Colonic mucosa (tissue), 4 donors: ENCODE results near the gene SCMH1. TPM values are rescaled to one million over a fixed set of nuclear protein-coding genes. Genes with fewer than 3 reads are reported as not detected.

Source experiments
- DNase-seq: peaks from one replicate; pipeline ENCODE4 v3.0.0-alpha.2; 2020
- H3K27ac ChIP-seq: fragments of 200-600 bp; one replicate; pipeline ENCODE4 v1.8.0; 2021
- H3K27me3 ChIP-seq: fragments of 200-600 bp; one replicate; pipeline ENCODE4 v1.8.0; 2021
- H3K36me3 ChIP-seq: fragments of 200-600 bp; one replicate; pipeline ENCODE4 v1.8.0; 2021
- H3K4me1 ChIP-seq: fragments of 200-600 bp; one replicate; pipeline ENCODE4 v1.8.0; 2021; ENCODE audit warnings: mild to moderate bottlenecking
- H3K4me3 ChIP-seq: fragments of 200-600 bp; one replicate; pipeline ENCODE4 v1.8.0; 2021
- H3K9ac ChIP-seq, 2 donors: one replicate each; pipeline ENCODE4 v1.7.0; 2013; ENCODE audit warnings: control low read depth in 2 of 2, low read depth in 2 of 2, low read length in 2 of 2
- H3K9me3 ChIP-seq: fragments of 200-600 bp; one replicate; pipeline ENCODE4 v1.8.0; 2021
- intact Hi-C: fragments of 100-400 bp; cut with DNase I; formaldehyde crosslinking; loops from one replicate; pipeline ENCODE4 v1.14.1; 2022
- total RNA-seq, 2 donors: library from RNA; stranded (reverse); fragmentation: NEBNext Ultra II Directional in 1 of 2; extraction: Animal tissue kit (Norgen Biotek cat#: 25700) in 1 of 2; gene quantifications; one replicate each; pipeline ENCODE4 v1.2.1, GENCODE V29; 2021
- TF ChIP-seq, protein P1 (sequence below): fragments of 200-600 bp; IDR thresholded peaks from one replicate; pipeline ENCODE4 v1.8.0; 2022; ENCODE audit warnings: antibody characterized with exemption, mild to moderate bottlenecking
- donor health status: healthy.
- donor health status: DM: no; HTN: no; CAD: no.
- donor health status: DM: no; HTN: no; CAD: no.

Gene SCMH1
- total RNA-seq, 2 donors from 2014 or later: 26.3 to 32.7 TPM

DNA sequence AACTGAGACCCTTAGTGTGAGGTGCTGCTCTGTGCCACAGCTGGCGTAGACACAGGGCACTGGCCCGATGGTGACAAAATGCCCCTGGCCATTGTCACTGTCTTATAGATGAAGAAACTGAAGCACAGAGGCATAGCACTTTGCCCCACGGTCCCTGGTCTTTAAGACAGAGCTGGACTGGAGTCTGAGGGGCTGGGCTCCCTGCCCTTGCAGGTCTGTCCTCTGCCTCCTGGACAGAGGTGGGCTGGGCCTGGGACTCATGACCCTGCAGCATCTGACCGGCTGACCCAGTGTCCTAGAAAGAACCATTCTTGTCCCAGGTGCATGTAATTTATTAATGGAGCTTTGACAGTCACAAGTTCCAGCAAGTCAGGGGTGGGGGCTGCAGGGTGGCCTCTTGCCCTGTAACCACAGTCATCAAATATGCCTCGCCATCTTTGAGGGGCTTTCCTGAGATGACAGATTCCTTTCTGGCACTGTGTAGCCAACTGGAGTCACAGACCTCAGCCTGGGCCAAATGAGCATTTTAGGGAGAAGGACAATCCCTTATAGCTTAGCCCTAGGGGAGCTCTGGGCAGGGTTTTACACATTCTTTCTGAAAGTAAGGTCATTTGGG lies 226.7 kb downstream of the SCMH1 start:
- TF ChIP-seq, protein P1, sequence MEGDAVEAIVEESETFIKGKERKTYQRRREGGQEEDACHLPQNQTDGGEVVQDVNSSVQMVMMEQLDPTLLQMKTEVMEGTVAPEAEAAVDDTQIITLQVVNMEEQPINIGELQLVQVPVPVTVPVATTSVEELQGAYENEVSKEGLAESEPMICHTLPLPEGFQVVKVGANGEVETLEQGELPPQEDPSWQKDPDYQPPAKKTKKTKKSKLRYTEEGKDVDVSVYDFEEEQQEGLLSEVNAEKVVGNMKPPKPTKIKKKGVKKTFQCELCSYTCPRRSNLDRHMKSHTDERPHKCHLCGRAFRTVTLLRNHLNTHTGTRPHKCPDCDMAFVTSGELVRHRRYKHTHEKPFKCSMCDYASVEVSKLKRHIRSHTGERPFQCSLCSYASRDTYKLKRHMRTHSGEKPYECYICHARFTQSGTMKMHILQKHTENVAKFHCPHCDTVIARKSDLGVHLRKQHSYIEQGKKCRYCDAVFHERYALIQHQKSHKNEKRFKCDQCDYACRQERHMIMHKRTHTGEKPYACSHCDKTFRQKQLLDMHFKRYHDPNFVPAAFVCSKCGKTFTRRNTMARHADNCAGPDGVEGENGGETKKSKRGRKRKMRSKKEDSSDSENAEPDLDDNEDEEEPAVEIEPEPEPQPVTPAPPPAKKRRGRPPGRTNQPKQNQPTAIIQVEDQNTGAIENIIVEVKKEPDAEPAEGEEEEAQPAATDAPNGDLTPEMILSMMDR: no peak
- no peaks in the 10 kb centered on the region for H3K4me1 ChIP-seq
- no peak overlapping the region for H3K4me3 ChIP-seq
- H3K27ac ChIP-seq: no peak overlapping the region
- H3K36me3 ChIP-seq: peaks cover 4% of the 10 kb centered on the region
- no peak overlapping the region for H3K9ac ChIP-seq
- intact Hi-C loops: no loop called here
- H3K9me3 ChIP-seq: no peaks in the 10 kb centered on the region
- DNase-seq: no peak
- no peaks in the 10 kb centered on the region for H3K27me3 ChIP-seq

DNA sequence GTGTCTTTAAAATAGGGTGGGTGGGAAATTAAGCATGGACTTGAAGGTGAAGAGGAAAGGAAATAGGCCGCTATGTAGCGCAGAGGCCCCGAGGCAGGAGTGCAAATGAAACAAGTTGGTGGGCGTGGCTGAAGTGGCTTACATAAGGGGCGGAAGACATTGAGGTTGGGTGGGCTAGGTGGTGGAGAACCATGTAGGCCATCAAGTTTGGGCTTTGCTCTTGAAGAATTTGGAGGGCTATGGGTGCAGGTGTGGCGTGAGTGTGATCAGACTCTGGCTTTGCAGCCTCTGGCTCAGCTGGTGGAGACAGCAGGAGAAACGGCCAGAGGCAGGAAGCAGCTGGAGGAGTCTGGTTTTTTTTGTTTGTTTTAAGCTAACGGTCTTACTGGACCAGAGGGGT lies 227.2 kb downstream of the SCMH1 start:
- Histone ChIP-seq H3K9ac (no peak overlapping the region), H3K27ac (no peak overlapping the region), H3K36me3 (peaks cover 4% of the 10 kb centered on the region), H3K4me3 (no peak overlapping the region), H3K27me3 (no peaks in the 10 kb centered on the region), H3K9me3 (no peaks in the 10 kb centered on the region), H3K4me1 (no peaks in the 10 kb centered on the region)
- DNase-seq: no peak
- intact Hi-C loops: no loop called here
- TF ChIP-seq, protein P1: no peak

DNA sequence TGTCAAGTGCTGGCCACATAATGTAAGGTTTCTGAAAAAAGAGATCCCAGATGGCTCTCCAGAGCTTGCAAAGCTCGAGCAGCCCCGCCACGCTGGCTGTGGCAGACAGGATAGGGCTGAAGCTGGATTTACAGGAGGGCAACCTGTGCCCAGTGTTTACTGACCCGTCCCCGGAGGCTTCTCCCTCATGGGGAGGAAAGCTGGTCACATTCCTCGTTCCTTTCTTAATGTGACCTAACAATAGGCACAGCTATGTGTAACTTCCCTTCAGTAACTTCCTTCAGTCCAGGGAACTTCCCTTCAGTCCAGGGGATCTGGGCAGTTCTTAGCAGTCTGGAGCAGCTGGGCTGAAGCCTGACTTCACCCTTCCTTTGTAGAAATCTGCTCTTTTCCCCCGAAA lies 228.3 kb downstream of the SCMH1 start:
- Histone ChIP-seq H3K27me3 (no peaks in the 10 kb centered on the region), H3K27ac (no peak overlapping the region), H3K9me3 (no peaks in the 10 kb centered on the region), H3K4me1 (no peaks in the 10 kb centered on the region), H3K9ac (no peak overlapping the region), H3K4me3 (no peak overlapping the region), H3K36me3 (peaks cover 4% of the 10 kb centered on the region)
- TF ChIP-seq, protein P1: no peak
- DNase-seq: no peak
- intact Hi-C loops: no loop called here

DNA sequence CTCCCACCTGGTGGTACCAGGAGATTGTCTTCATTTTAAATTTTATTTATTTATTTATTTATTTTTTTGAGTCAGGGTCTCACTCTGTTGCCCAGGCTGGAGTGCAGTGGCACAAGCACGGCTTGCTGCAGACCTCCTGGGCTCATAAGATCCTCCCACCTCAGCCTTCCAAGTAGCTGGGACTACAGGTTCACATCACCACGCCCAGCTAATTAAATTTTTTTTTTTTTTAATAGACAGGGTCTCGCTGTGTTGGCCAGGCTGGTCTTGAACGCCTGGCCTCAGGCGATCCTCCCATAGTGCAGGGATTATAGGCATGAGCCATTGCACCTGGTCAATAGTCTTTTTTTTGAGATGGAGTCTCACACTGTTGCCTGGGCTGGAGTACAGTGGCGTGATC lies 229.1 kb downstream of the SCMH1 start:
- H3K4me3 ChIP-seq: no peak overlapping the region
- DNase-seq: no peak
- TF ChIP-seq, protein P1: no peak
- H3K9ac ChIP-seq: no peak overlapping the region
- H3K27ac ChIP-seq: no peak overlapping the region
- H3K9me3 ChIP-seq: no peaks in the 10 kb centered on the region
- peaks cover 4% of the 10 kb centered on the region for H3K36me3 ChIP-seq
- no peaks in the 10 kb centered on the region for H3K27me3 ChIP-seq
- intact Hi-C loops: no loop called here
- H3K4me1 ChIP-seq: no peaks in the 10 kb centered on the region

DNA sequence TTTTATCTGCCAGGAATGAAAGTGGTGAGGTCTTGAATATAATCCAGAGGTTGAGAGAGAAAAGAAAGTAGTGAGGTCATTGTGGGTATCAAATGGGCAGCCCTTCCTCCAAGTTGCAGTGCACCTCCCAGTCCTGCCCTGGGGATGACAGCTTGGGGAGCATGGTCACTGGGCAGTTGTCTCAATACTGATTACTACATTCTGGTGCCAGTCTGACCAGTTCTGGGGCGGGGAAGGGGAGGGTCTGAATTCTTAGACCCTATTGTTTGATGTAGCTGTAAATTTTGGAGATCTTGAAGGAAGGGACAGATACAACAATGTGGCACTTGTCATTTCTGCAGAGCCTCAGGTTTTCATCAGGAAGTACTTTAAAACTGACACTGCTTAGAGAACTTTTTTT lies 231.8 kb downstream of the SCMH1 start:
- Histone ChIP-seq H3K27me3 (no peaks in the 10 kb centered on the region), H3K9me3 (no peaks in the 10 kb centered on the region), H3K27ac (no peak overlapping the region), H3K36me3 (peaks cover 4% of the 10 kb centered on the region), H3K4me1 (no peaks in the 10 kb centered on the region), H3K9ac (no peak overlapping the region), H3K4me3 (no peak overlapping the region)
- DNase-seq: no peak
- TF ChIP-seq, protein P1: no peak
- intact Hi-C loops: no loop called here
